Liver (tissue), 3 donors: ENCODE results near the gene ZNF32.

Source experiments
- ATF3 ChIP-seq: IDR thresholded peaks from 2 replicates; pipeline ENCODE4 v1.6.1; 2016; ENCODE audit warnings: antibody characterized with exemption
- CTCF ChIP-seq: fragments of 150-350 bp; IDR thresholded peaks from 2 replicates; pipeline ENCODE4 v1.5.1; 2017; ENCODE audit warnings: improper control_type of control experiment, low read depth, low read length; ENCODE audit not compliant: missing input control
- GABPA ChIP-seq, 2 donors: IDR thresholded peaks in 1 of 2; conservative IDR thresholded peaks in 1 of 2; 2 replicates each; pipeline ENCODE4 v1.6.1; 2016; ENCODE audit warnings: antibody characterized with exemption in 2 of 2, mild to moderate bottlenecking in 1 of 2, moderate library complexity in 1 of 2
- MAX ChIP-seq: IDR thresholded peaks from 2 replicates; pipeline ENCODE4 v1.6.1; 2016; ENCODE audit warnings: antibody characterized with exemption
- RAD21 ChIP-seq, 2 donors: IDR thresholded peaks; 2 replicates each; pipeline ENCODE4 v1.6.1; 2016; ENCODE audit warnings: antibody characterized with exemption in 2 of 2, mild to moderate bottlenecking in 2 of 2
- REST ChIP-seq: IDR thresholded peaks from 2 replicates; pipeline ENCODE4 v1.6.1; 2016; ENCODE audit warnings: antibody characterized with exemption, mild to moderate bottlenecking
- RXRA ChIP-seq, 2 donors: IDR thresholded peaks; 2 replicates each; pipeline ENCODE4 v1.6.1; 2017 to 2018; ENCODE audit warnings: antibody characterized with exemption in 2 of 2, mild to moderate bottlenecking in 1 of 2
- TAF1 ChIP-seq: conservative IDR thresholded peaks from 2 replicates; pipeline ENCODE4 v1.6.1; 2016; ENCODE audit warnings: antibody characterized with exemption, mild to moderate bottlenecking
- YY1 ChIP-seq: IDR thresholded peaks from 2 replicates; pipeline ENCODE4 v1.6.1; 2016; ENCODE audit warnings: antibody characterized with exemption, mild to moderate bottlenecking
- donor health status: healthy.
- donor health status: healthy.

- TF ChIP-seq CTCF (no peak), ATF3 (no peak), RXRA (IDR thresholded peaks at IDR 0.05) (no peak), TAF1 (no peak), GABPA (IDR thresholded peaks at IDR 0.05 in 1 of 2, conservative IDR thresholded peaks at IDR 0.05 in 1 of 2) (no peak), RAD21 (IDR thresholded peaks at IDR 0.05) (no peak), REST (no peak), YY1 (no peak), MAX (no peak)
Observed at GRCh38 chr10:43689618-43689954, 40.9 kb upstream of the ZNF32 start.
